HG02642 (cell line): Measurements from ENCODE around the gene LRRC42.

Source experiments
- ATAC-seq: cut with Tn5 transposase; IDR thresholded peaks from one replicate; pipeline ENCODE4 v1.9.1; 2021; ENCODE audit warnings: mild to moderate bottlenecking; ENCODE audit not compliant: unreplicated experiment, poor library complexity

LRRC42 gene, protein sequence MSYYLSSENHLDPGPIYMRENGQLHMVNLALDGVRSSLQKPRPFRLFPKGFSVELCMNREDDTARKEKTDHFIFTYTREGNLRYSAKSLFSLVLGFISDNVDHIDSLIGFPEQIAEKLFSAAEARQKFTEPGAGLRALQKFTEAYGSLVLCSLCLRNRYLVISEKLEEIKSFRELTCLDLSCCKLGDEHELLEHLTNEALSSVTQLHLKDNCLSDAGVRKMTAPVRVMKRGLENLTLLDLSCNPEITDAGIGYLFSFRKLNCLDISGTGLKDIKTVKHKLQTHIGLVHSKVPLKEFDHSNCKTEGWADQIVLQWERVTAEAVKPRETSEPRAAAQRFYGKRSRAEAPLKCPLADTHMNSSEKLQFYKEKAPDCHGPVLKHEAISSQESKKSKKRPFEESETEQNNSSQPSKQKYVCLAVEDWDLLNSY

DNA sequence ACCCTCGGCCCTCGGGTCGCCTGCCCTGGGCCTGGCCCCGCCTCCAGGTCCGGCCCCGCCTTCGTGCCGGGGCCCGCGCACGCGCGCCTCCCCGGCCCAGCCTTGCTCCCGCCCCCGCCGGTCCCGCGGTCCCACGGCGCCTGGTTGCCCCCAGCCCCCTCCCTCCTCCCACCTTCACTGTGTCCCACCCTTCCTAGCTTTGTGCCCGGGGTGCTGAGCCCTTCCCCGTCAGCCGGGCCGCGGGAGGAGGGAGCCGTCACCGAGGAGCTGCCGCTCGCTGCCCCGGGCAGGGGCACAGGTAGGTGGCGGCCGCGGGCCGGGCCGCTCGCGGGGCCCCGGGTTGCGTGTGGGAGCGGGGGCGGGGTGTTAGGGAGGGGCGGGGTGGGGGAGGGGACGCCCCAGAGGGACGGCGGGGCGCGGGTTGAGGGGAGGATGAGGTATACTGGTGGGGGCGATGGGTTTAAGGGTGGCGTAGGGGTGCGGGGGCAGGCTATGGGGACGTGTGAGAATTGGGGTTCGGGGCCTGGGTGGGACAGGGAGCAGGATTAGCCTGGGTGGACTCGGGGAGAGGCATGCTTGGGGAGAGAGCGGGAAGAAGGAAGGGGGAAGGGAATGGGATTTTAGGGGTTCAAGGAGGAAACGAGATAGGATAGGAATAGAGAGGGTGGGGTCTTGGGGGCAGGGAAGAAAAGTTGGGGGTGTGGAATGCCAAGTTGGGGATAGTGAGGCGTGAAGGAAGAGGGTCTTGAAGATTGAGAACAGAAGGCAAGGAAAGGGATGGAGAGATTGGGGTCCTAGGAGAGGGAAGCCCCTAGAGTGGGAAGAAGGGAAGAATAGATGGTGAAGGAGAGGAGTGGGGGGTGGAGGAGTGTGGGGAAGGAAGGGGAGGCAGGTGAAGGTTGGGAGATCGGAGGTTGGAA is at the start of gene LRRC42:
Gene LRRC42 (plus strand): TSS at position 99 of the 920 bp plus-strand sequence. CDS start 5,650 bp downstream, outside the sequence.
- peak; percentile 72 for ATAC-seq

DNA sequence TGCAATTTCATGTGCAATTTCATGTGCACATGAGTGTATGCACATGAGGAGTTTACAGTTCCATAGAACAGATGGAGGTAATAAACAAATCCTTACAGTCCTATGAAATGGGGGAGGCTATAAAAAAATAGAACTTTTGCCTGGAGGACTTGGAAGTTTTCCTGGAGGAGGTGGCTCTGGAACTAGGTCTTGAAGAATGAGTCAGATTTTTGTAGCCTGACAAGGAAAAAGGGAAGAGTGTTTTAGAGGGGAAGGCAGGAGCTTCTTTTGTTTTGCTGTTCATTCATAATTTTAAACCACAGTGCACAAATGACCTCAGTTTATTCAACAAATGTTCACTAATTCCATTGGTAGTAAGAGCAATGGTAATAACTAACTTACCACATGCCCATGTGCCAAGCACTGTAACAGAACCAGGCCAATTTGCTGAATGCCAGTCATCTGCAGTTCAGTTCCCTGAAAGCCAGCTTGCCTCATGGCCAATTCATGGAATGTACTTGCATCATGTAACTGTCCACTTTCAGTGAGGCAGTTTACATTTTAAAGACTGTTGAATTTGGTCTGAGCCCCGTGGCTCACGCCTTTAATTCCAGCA is 49.4 kb upstream of the LRRC42 start:
- ATAC-seq = no peak

DNA sequence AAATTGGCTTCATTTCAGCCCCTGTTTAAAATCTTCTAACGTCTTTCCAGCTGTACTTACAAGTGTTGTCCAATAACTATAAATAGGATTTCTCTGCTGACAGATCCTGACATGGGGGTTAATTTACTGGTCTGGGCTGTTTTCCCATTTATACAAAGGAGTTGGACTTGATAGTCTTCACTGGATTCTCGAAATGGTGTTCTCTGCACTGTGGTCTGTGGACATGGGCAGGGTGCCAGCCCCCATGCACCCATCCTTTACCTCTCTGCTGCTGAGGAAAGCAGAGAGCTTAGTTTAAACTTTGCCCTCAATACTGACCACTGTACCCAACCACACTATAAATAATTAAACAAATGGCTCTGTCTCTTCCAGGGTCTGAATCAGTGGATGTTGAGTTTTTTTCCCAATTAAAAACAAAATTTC is 46.9 kb upstream of the LRRC42 start:
- ATAC-seq = no peak

DNA sequence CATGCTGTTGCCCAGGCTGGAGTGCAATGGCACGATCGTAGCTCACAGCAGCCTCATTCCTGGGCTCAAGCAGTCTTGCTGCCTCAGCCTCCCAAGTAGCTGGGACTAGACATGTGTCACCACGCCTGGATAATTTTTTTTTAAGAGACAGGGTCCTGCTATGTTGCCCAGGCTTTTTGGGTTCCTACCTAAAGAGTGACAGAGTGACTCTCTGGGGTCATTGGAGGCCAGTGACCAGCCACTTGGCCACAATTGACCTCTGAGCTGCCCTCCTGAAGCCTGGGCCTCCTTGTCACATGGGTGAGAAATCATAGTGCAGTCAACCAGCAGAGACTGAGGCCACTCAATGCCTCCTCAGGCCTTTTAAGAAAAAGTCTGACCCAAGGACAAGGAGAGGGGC is 46.4 kb upstream of the LRRC42 start:
- no peak for ATAC-seq

DNA sequence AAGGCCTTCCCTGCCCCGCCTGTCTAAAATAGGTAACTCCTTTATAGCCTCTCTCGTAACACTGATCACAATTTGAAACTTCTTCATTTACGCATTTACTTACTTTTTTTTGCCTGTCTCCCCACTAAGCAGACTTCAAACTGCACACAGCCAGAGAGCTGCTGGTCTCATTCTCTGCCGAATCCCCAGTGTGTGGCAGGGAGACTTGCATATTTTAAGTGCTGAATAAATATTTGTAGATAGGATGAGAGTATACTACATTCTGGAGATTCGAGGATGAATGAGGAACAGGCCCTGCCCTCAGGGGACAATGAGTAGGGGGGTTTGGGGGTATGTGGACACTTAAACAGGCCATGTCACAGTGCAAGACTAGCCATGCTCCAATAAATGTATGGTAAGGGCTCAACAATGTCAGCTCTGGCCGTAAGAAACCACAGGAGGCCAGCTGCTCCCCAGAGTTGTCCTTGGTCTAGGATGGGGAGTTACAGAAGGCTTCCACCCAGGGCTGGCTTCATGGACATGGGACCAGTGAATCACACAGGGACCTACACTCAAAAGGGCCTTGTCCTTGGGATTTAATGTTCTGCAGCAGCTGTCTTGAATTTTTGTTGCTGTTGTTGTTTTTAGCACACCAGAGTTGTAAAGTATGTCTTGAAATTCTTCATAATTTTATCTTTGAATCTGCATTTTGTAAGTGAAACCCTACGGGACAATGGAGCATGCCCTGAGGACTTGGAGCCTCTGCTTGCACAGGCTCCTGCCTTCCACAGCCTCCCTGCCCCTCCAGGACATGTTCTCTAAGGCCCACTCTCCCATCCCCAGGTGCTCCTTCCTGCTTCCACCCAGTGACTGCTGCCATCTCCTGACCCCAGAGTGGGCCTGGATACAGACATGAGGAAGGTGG is 43.7 kb upstream of the LRRC42 start:
- ATAC-seq = no peak

DNA sequence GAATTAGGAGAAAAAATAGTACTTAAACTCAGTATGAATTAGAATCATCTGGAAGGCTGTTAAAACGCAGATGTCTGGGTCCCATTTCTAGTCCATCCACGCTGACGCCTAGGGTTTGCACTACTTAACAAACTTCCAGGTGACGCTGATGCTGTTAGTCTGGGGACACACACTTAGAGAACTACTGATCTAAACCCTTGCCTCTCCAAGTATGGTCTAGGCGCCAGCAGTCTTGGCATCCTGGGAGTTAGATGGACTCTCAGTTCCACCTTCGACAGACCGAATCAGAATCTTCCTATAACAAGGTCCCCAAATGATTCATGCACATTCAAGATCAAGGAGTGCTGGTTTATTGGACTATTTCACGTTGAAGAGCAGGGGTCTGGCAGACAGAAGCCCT is 40.6 kb upstream of the LRRC42 start:
- ATAC-seq = no peak

DNA sequence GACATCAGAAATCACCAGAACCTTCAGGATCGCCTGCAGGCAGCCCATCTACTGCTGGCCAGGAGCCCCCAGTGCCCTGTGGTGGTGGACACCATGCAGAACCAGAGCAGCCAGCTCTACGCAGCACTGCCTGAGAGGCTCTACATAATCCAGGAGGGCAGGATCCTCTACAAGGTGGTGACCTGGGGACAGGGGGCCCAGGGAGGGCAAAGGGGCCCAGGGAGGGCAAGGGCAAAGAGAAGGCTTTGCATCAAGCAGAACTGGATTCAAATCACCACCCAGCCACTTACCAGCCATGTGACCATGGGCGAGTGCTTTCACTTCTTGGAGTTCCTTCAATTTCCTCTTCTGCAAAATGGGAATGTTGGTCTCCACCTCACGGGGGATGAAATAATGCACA is 40.0 kb upstream of the LRRC42 start:
- ATAC-seq = no peak

DNA sequence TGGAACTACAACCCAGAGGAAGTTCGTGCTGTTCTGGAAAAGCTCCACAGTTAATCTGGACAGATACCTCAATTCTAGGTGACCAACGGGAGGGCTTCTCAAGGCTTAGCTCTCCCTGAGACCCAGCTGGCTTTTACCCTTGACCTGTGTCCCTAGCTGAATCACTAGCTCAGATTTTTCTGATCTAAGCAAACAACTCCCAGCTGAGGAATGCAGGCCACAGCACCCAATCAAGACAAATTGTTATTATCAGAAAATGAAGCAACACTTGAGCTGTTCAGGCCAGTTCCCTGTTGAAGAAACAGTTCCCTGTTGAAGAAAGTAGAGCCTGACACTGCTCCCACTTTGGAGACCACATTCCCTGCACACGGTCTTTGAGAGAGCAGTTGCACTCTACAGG is 36.2 kb upstream of the LRRC42 start:
- no peak for ATAC-seq

DNA sequence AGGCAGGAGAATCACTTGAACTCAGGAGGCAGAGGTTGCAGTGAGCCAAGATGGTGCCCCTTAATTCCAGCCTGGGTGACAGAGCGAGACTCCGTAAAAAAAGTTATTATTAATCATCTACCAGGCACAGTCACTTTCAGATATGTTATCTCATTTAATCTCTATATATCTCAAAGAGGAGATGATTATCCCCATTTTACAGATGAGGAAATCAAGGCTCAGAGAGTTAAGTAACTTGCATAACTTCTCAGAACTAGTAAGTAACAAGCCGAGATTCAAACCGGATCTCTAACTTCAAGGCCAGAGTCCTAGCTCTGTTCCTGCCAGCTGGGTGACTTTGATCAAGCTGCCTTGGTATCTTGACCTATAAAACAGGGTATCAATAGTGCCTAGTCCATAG is 34.7 kb upstream of the LRRC42 start:
- no peak for ATAC-seq

DNA sequence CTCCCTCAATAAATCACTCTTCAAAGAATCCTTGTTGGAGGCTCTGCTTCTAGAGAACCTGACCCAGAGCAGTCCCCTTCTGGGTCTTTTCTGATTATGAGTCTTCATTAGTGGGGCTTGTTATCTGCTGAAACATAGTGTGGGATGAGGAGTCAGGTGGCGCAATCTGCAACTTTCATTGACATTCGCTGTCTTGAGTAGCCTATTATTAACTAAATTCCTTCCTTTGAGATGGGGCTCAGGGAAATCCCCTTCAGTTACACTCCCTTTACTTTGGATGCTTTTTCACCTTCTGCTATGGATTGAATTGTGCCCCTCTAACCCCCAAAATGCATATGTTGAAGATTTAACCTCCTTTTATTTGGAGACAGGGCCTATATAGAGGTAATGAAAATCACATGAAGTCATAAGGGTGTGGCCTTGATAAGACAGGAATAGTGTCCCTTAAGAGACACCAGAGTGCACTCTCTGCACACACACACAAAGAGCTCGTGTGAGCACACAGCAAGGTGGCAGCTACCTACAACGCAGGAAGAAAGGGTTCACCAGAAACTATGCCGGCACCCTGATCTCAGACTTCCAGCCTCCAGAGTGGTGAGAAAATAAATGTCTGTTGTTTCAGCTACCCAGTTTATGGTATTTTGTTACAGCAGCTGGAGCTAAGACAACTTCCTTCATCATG is 32.7 kb upstream of the LRRC42 start:
- ATAC-seq = no peak

DNA sequence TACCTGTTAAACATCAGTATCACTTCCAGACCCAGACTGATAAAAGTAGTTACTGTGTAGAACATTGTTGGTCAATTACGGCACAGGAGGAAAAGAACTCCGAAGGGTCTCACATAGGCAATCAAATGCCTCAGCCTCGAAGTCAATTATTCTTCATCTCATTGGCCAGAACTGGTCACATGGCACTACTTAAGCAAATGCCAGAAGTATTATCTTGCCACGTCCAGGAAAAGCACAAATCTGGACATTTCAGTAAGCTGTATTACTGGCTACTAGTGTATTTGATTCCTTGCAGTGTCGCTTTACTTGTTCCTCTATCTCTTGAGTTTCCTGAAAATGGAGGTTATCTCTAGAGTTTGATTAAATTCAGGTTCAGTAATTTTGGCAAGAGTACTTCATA is 27.8 kb upstream of the LRRC42 start:
- no peak for ATAC-seq

DNA sequence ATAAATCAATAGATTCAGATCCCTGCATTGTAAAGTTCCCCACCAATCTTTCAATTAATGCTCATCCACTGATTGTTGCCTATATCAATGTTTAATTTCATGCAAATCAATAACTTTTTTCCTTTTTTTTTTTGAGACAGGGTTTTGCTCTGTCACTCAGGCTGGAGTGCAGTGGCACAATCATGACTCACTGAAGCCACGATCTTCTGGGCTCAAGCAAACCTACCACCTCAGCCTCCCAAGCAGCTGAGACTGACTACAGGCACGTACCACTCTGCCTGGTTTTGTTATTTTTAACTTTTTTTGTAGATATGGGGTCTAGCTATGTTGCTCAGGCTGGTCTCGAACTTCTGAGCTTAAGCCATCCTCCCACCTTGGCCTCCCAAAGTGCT is 26.5 kb upstream of the LRRC42 start:
- no peak for ATAC-seq

DNA sequence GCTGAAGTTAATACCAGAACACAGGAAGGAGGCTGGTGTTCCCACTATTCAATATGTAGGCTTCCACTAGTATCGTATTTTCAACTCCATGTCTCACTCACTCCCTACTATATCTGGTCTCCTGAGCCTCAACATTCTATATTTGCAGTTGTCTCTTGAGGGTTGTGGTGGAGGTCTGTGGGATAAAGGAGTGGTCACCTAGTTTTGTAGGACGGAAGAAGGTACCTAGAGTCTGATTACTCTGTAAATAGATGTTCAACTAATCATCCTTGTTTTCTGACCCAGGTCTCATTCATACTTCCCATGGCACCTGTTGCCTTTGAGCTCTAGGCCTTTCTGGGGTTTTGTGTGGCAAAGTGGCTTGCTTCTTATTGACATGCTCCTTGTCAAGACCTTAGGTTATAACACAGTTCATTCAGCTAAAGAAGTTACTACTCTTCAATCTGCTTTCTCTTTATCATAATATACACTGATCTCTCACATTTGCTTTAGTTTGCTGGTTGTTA is 18.7 kb upstream of the LRRC42 start:
- no peak for ATAC-seq

DNA sequence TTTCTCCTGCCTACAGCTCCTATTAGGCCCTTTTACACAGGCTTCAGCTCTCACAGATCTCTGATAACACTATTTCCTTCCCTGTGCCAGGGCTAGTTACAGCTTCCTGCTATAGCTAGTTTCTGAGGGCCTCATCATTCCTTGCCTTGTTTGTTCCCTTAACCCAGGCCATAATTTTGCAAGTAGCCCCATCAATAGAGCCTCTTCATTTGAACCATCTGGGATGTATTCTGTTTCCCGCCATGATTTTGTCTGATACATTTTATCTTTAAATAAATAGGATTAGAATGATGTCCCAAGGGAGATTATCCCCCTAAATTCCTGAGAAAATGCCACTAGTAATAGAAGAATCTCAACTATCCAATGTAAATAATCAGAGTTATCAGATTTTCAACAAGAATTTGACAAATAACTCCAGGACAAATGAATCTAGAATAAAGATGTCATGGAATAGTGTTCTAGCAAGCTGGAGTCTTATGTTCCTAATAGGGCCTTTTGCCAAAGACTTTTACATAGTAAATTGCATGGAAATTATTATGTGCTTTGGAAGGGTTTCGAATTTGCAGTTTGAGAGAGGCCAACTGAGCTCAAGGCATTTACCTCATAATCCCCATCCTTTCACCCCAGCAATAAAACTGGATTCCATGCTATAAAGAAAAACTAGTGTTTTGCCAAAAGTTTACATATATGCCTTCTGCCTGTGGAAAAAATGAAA is 16.7 kb upstream of the LRRC42 start:
- no peak for ATAC-seq

DNA sequence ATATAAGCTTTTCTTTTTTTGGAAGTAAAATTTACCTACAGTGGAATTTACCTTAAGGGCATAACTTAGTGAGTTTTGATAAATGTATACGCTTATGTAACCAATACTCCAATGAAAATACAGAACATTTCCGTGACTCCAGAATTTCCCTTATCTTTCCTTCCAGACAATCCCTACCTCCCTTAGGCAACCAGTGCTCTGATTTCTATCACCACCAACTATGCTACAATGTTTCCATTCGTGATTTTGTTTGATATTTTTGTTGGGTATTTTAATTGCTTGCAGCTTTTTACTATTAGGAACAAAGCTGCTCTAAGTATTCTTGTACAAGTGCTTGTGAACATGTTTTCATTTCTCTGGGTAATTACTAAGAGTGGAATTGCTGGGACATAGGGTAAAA is 15.2 kb upstream of the LRRC42 start:
- ATAC-seq = no peak

DNA sequence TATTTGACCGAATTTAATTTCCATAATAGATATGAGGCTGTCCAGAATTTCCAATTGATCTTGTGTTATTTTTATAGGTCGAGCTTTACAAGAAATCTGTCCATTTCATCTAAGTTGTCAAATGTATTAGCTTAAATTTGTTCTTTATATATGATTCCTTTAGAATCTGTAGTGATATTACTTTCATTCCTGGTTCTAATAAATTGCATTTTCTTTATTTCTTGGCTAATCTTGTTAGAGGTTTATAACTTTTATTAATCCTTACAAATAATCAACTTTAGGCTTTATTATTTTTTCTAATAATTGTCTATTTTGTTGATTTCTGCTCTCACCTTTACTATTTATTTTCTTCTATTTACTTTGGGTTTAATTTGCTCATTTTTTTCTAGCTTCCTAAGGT is 14.6 kb upstream of the LRRC42 start:
- no peak for ATAC-seq

DNA sequence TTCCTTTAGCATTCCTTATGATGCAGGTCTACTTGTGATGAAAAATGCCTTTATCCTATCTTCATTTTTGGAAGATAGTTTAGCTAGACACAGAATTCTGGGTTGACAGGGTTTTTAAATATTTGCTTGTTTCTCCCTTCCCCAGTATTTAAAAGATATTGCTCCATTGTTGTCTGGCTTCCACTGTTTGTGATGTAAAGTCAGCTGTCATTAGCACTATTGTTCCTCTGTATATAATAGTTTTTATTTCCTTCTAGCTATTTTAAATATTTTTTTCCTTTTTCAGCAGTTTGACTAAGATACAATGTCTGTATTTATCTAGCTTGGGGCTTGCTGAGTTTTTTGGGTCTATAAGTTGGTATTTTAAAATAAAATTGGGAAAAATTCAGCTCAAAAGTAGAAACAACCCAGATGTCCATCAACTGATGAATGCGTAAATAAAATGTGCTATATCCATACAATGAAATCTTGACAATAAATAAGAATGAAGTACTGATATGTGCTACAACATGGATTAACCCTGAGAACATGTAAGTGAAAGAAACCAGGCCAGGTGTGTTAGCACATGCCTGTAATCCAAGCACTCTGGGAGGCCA is 11.9 kb upstream of the LRRC42 start:
- no peak for ATAC-seq

DNA sequence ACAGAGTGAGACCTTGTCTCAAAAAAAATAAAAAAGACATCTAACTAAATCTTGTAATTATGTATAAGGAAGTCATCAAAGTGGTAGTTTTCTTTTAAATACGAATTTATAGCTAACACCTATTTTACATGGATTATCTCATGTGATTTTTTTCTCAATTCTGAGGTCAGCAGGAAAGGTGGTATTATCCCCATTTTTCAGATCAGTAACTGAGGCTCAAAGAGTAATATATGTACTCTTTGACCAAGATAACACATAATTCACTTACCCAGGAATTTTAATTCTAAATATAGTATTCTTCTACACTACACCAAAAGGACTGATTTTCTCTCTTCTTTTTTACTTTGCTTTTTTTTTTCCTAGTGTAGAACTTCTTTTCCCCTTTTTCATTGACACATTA is 9.7 kb upstream of the LRRC42 start:
- ATAC-seq = no peak
